GM23248 (cell line): ENCODE results near the gene VGLL3. TPM values are rescaled to one million over a fixed set of nuclear protein-coding genes. Genes with fewer than 3 reads are reported as not detected.

Experiments
- DNase-seq: peaks from one replicate; pipeline ENCODE4 v3.0.0-alpha.2; 2015
- H2AFZ ChIP-seq: fragments of 200-600 bp; sonication (generic); 2 replicates; pipeline ENCODE4 v1.6.1; 2016; ENCODE audit warnings: antibody characterized with exemption
- H3F3A ChIP-seq: fragments of 200-600 bp; sonication (generic); 2 replicates; pipeline ENCODE4 v1.6.1; 2016; ENCODE audit warnings: mild to moderate bottlenecking, antibody characterized with exemption, mixed run types; ENCODE audit not compliant: insufficient read depth
- H3K27ac ChIP-seq: fragments of 200-600 bp; sonication (generic); 2 replicates; pipeline ENCODE4 v1.5.1; 2016; ENCODE audit warnings: mild to moderate bottlenecking
- H3K27me3 ChIP-seq: fragments of 200-600 bp; sonication (generic); replicated peaks from 2 replicates; pipeline ENCODE4 v1.6.1; 2016; ENCODE audit warnings: mild to moderate bottlenecking; ENCODE audit not compliant: insufficient read depth
- H3K36me3 ChIP-seq: fragments of 200-600 bp; sonication (generic); 2 replicates; pipeline ENCODE4 v1.6.1; 2016; ENCODE audit warnings: low read depth, mild to moderate bottlenecking
- H3K4me1 ChIP-seq: fragments of 200-600 bp; sonication (generic); 2 replicates; pipeline ENCODE4 v1.6.1; 2016; ENCODE audit warnings: mild to moderate bottlenecking; ENCODE audit not compliant: insufficient read depth
- H3K4me2 ChIP-seq: fragments of 200-600 bp; sonication (generic); one replicate; pipeline ENCODE4 v1.6.1; 2016; ENCODE audit warnings: mild to moderate bottlenecking; ENCODE audit not compliant: unreplicated experiment
- H3K4me3 ChIP-seq: fragments of 200-600 bp; sonication (generic); 2 replicates; pipeline ENCODE4 v1.5.1; 2016; ENCODE audit warnings: mild to moderate bottlenecking
- H3K79me2 ChIP-seq: fragments of 200-600 bp; sonication (generic); 2 replicates; pipeline ENCODE4 v1.6.1; 2016; ENCODE audit warnings: mild to moderate bottlenecking; ENCODE audit not compliant: insufficient read depth
- H3K9ac ChIP-seq: fragments of 200-600 bp; sonication (generic); 2 replicates; pipeline ENCODE4 v1.6.1; 2016; ENCODE audit warnings: mild to moderate bottlenecking
- H3K9me2 ChIP-seq: fragments of 200-600 bp; sonication (generic); 2 replicates; pipeline ENCODE4 v1.6.1; 2016; ENCODE audit warnings: mixed run types, mild to moderate bottlenecking, moderate library complexity; ENCODE audit not compliant: insufficient read depth
- H3K9me3 ChIP-seq: fragments of 200-600 bp; sonication (generic); one replicate; pipeline ENCODE4 v1.6.1; 2017; ENCODE audit warnings: low read depth
- H4K20me1 ChIP-seq: fragments of 200-600 bp; sonication (generic); 2 replicates; pipeline ENCODE4 v1.6.0; 2016; ENCODE audit not compliant: insufficient read depth
- EZH2 ChIP-seq: fragments of 200-600 bp; sonication (generic); IDR thresholded peaks from 2 replicates; pipeline ENCODE4 v1.6.1; 2018; ENCODE audit warnings: antibody characterized with exemption, mild to moderate bottlenecking; ENCODE audit not compliant: insufficient read depth, poor library complexity, severe bottlenecking
- EZH2phosphoT487 ChIP-seq: fragments of 200-600 bp; sonication (generic); IDR thresholded peaks from 2 replicates; pipeline ENCODE4 v1.6.1; 2018; ENCODE audit warnings: antibody characterized with exemption, moderate library complexity, mild to moderate bottlenecking, low read depth; ENCODE audit not compliant: insufficient read depth
- WGBS, 2 experiments: methylation state at CpG; one replicate each; pipeline ENCODE4 v1.1.6; 2015 to 2017; ENCODE audit warnings: low lambda C conversion rate in 2 of 2, low coverage in 1 of 2; ENCODE audit errors: missing lambda C conversion rate in 2 of 2; 5-methylcytosine and 5-hydroxymethylcytosine counted together
- in situ Hi-C: fragments of 300-500 bp; cut with MboI; formaldehyde crosslinking; loops from 2 replicates; pipeline ENCODE4 v1.15.0; 2020
- polyA plus RNA-seq: library from polyadenylated mRNA; unstranded; fragments of >200 nt; fragmentation: Nextera tagmentation; extraction: Ambion mirVana; gene quantifications from 2 replicates; pipeline ENCODE4 v1.2.1, GENCODE V29; 2016
- total RNA-seq: library from RNA; depleted of rRNA; stranded (reverse); fragments of >200 nt; shearing (Covaris generic); gene quantifications from 2 replicates; pipeline ENCODE4 v1.2.3, GENCODE V29; 2014

Gene VGLL3
- total and polyA plus RNA-seq, 2 experiments from 2014 or later: 85.4 to 213 TPM

- H3K9me2 ChIP-seq: no peaks in the 10 kb centered on the region
- no peaks in the 10 kb centered on the region for H3K27me3 ChIP-seq
- H3K79me2 ChIP-seq: peaks cover 100% of the 10 kb centered on the region
- no peak overlapping the region for H2AFZ ChIP-seq
- peak overlapping the region; percentile 94 for H3K4me2 ChIP-seq
- in situ Hi-C loops: loop anchor here (10.0 kb wide), 1 partner anchor 99 kb away; no protein-coding TSS in a partner anchor
- TF ChIP-seq EZH2phosphoT487 (no peak), EZH2 (no peak)
- peak overlapping the region; percentile 89 for H3K4me3 ChIP-seq
- no peaks in the 10 kb centered on the region for H4K20me1 ChIP-seq
- H3K27ac ChIP-seq: peak overlapping the region; percentile 79
- 25 to 32% methylated on average over 2 of the region's 2 CpGs for WGBS, 2 experiments
- H3K36me3 ChIP-seq: peaks cover 17% of the 10 kb centered on the region; the same call in 1 of the 2 replicates
- H3K9me3 ChIP-seq: no peaks in the 10 kb centered on the region
- DNase-seq: no peak
- H3K9ac ChIP-seq: peak overlapping the region; percentile 95
- peaks cover 88% of the 10 kb centered on the region for H3F3A ChIP-seq
- H3K4me1 ChIP-seq: peaks cover 65% of the 10 kb centered on the region
Measured at GRCh38 chr3:86985181-86985826, 5.6 kb downstream of the VGLL3 start.

- in situ Hi-C loops: loop anchor here (10.0 kb wide), 1 partner anchor 101 kb away; no protein-coding TSS in a partner anchor
- Histone ChIP-seq H3K4me3 (peak overlapping the region; percentile 89), H3K79me2 (peaks cover 100% of the 10 kb centered on the region), H3K27ac (peak overlapping the region; percentile 79), H3K36me3 (peaks cover 20% of the 10 kb centered on the region; the same call in 1 of the 2 replicates), H4K20me1 (no peaks in the 10 kb centered on the region), H3K4me1 (peaks cover 75% of the 10 kb centered on the region), H3F3A (peaks cover 87% of the 10 kb centered on the region), H3K9me2 (no peaks in the 10 kb centered on the region), H3K9me3 (no peaks in the 10 kb centered on the region), H3K27me3 (no peaks in the 10 kb centered on the region), H2AFZ (no peak overlapping the region), H3K9ac (peak overlapping the region; percentile 95), H3K4me2 (peak overlapping the region; percentile 94)
- no peak for TF ChIP-seq EZH2
- TF ChIP-seq EZH2phosphoT487: no peak
- 0 to 3% methylated on average over 2 of the region's 2 CpGs for WGBS, 2 experiments
- DNase-seq: peak; percentile 70
Measured at GRCh38 chr3:86984271-86984670, 6.7 kb downstream of the VGLL3 start.

- Histone ChIP-seq H3K36me3 (peaks cover 19% of the 10 kb centered on the region), H3K4me1 (peaks cover 89% of the 10 kb centered on the region), H3K4me3 (peak overlapping the region; percentile 89), H3K4me2 (peak overlapping the region; percentile 94), H4K20me1 (no peaks in the 10 kb centered on the region), H3K27me3 (no peaks in the 10 kb centered on the region), H3F3A (peaks cover 89% of the 10 kb centered on the region), H3K9ac (peak overlapping the region; percentile 29), H3K9me2 (no peaks in the 10 kb centered on the region), H3K27ac (peak overlapping the region; percentile 79), H3K9me3 (no peaks in the 10 kb centered on the region), H2AFZ (no peak overlapping the region), H3K79me2 (peaks cover 100% of the 10 kb centered on the region)
- in situ Hi-C loops: loop anchor here (10.0 kb wide), 1 partner anchor 102 kb away; no protein-coding TSS in a partner anchor
- no peak for TF ChIP-seq EZH2phosphoT487
- DNase-seq: peak; percentile 90
- WGBS, 2 experiments: 1 to 5% methylated on average over 2 of the region's 2 CpGs
Measured at GRCh38 chr3:86982883-86983282, 8.1 kb downstream of the VGLL3 start.

- 4% methylated on average over 6 of the region's 6 CpGs for WGBS, 2 experiments
- Histone ChIP-seq H3K27me3 (no peaks in the 10 kb centered on the region), H3K9ac (peak overlapping the region; percentile 4; the same call in 1 of the 2 replicates), H3K9me2 (no peaks in the 10 kb centered on the region), H3K4me1 (peaks cover 92% of the 10 kb centered on the region), H3K4me3 (peak overlapping the region; percentile 48), H3K9me3 (no peaks in the 10 kb centered on the region), H2AFZ (no peak overlapping the region), H3K36me3 (peaks cover 53% of the 10 kb centered on the region), H3F3A (peaks cover 84% of the 10 kb centered on the region), H3K79me2 (peaks cover 100% of the 10 kb centered on the region), H3K4me2 (peak overlapping the region; percentile 94), H4K20me1 (no peaks in the 10 kb centered on the region), H3K27ac (peak overlapping the region; percentile 52)
- TF ChIP-seq EZH2phosphoT487 (no peak), EZH2 (no peak)
- DNase-seq: peak; percentile 77
- in situ Hi-C loops: no loop called here
Measured at GRCh38 chr3:86978111-86978551, 12.8 kb downstream of the VGLL3 start.
